ENCODE measurements around the gene VSNL1.

GRCh38 chr2:17588031-17588430 is 47.5 kb downstream of the VSNL1 start:
- TF ChIP-seq POLR2AphosphoS5 (IDR thresholded peaks at IDR 0.05; ENCODE audit: insufficient read depth in 1 of 2, low read depth in 1 of 2) (peak in 1 of 2 donors; percentile 83), CTCF (IDR thresholded peaks at IDR 0.05) (no peak), POLR2A (IDR thresholded peaks at IDR 0.05) (no peak)

Measured in vagina (tissue), 2 donors.